H9 (cell line): Measurements from ENCODE around the gene TMEM147. TPM values are rescaled to one million over a fixed set of nuclear protein-coding genes. Genes with fewer than 3 reads are reported as not detected.

Source experiments
- DNase-seq: peaks from one replicate; pipeline ENCODE4 v3.0.0-alpha.2; 2017
- H2AFZ ChIP-seq: one replicate; pipeline ENCODE4 v1.6.1; 2013; ENCODE audit warnings: mild to moderate bottlenecking, low read length, control low read depth, moderate library complexity
- H2AK5ac ChIP-seq: 2 replicates; pipeline ENCODE4 v1.6.1; 2013; ENCODE audit warnings: low read length, control low read depth, mixed read lengths; ENCODE audit not compliant: insufficient read length
- H2BK120ac ChIP-seq: one replicate; pipeline ENCODE4 v1.6.1; 2013; ENCODE audit warnings: low read depth, mild to moderate bottlenecking, low read length, control low read depth, inconsistent platforms; ENCODE audit not compliant: poor library complexity, severe bottlenecking
- H2BK12ac ChIP-seq: 2 replicates; pipeline ENCODE4 v1.6.1; 2013; ENCODE audit warnings: low read length, control low read depth, mixed read lengths, low read depth; ENCODE audit not compliant: insufficient read length
- H2BK15ac ChIP-seq: 2 replicates; pipeline ENCODE4 v1.6.1; 2013; ENCODE audit warnings: low read depth, low read length, control low read depth
- H2BK20ac ChIP-seq: one replicate; pipeline ENCODE4 v1.6.1; 2013; ENCODE audit warnings: low read depth, mild to moderate bottlenecking, low read length, control low read depth, inconsistent platforms; ENCODE audit not compliant: poor library complexity, severe bottlenecking
- H2BK5ac ChIP-seq: 2 replicates; pipeline ENCODE4 v1.6.1; 2013; ENCODE audit warnings: low read length, control low read depth, mixed read lengths; ENCODE audit not compliant: insufficient read length
- H3K14ac ChIP-seq: 2 replicates; pipeline ENCODE4 v1.6.1; 2013; ENCODE audit warnings: low read length, control low read depth; ENCODE audit not compliant: insufficient read depth
- H3K18ac ChIP-seq: 2 replicates; pipeline ENCODE4 v1.6.1; 2013; ENCODE audit warnings: low read depth, mild to moderate bottlenecking, mixed read lengths, low read length, control low read depth; ENCODE audit not compliant: insufficient read length
- H3K23ac ChIP-seq: 2 replicates; pipeline ENCODE4 v1.6.1; 2013; ENCODE audit warnings: low read length, control low read depth, mixed read lengths, low read depth; ENCODE audit not compliant: insufficient read length
- H3K23me2 ChIP-seq: 2 replicates; pipeline ENCODE4 v1.6.1; 2013; ENCODE audit warnings: low read depth, mild to moderate bottlenecking, mixed read lengths, low read length, control low read depth; ENCODE audit not compliant: insufficient read length, poor library complexity, severe bottlenecking
- H3K27ac ChIP-seq: 2 replicates; pipeline ENCODE4 v1.5.1; 2013; ENCODE audit warnings: low read length, control low read depth, mixed read lengths, low read depth; ENCODE audit not compliant: insufficient read length
- H3K27me3 ChIP-seq: 2 replicates; pipeline ENCODE4 v1.6.1; 2013; ENCODE audit warnings: low read length, control low read depth, inconsistent platforms; ENCODE audit not compliant: insufficient read depth
- H3K4ac ChIP-seq: 2 replicates; pipeline ENCODE4 v1.6.1; 2013; ENCODE audit warnings: low read depth, mild to moderate bottlenecking, control low read depth, inconsistent platforms, low read length, moderate library complexity
- H3K4me1 ChIP-seq: 2 replicates; pipeline ENCODE4 v1.6.1; 2013; ENCODE audit warnings: low read length, control low read depth, inconsistent platforms; ENCODE audit not compliant: insufficient read depth
- H3K4me2 ChIP-seq: 2 replicates; pipeline ENCODE4 v1.6.1; 2013; ENCODE audit warnings: low read length, control low read depth, mixed read lengths; ENCODE audit not compliant: insufficient read length, insufficient read depth
- H3K56ac ChIP-seq: 2 replicates; pipeline ENCODE4 v1.6.1; 2013; ENCODE audit warnings: low read depth, mild to moderate bottlenecking, mixed read lengths, low read length, control low read depth; ENCODE audit not compliant: insufficient read length
- H3K79me1 ChIP-seq: 2 replicates; pipeline ENCODE4 v1.6.1; 2013; ENCODE audit warnings: low read depth, mild to moderate bottlenecking, moderate library complexity, low read length, control low read depth, inconsistent platforms; ENCODE audit not compliant: insufficient read depth, poor library complexity, severe bottlenecking
- H3K79me2 ChIP-seq: 2 replicates; pipeline ENCODE4 v1.6.1; 2013; ENCODE audit warnings: low read length, control low read depth, inconsistent platforms; ENCODE audit not compliant: insufficient read depth
- H3K9ac ChIP-seq: 2 replicates; pipeline ENCODE4 v1.6.1; 2013; ENCODE audit warnings: low read length, control low read depth, mixed read lengths; ENCODE audit not compliant: insufficient read length; ENCODE audit errors: extremely low read depth
- H3K9me3 ChIP-seq: one replicate; pipeline ENCODE4 v1.6.1; 2013; ENCODE audit warnings: low read depth, low read length, inconsistent platforms; ENCODE audit not compliant: control insufficient read depth
- H3T11ph ChIP-seq: one replicate; pipeline ENCODE4 v1.6.1; 2013; ENCODE audit warnings: mild to moderate bottlenecking, low read length, control low read depth, inconsistent platforms
- H4K20me1 ChIP-seq: one replicate; pipeline ENCODE4 v1.6.1; 2013; ENCODE audit not compliant: control insufficient read depth, insufficient read length, insufficient read depth
- H4K5ac ChIP-seq: 2 replicates; pipeline ENCODE4 v1.6.1; 2013; ENCODE audit warnings: low read depth, mild to moderate bottlenecking, mixed read lengths, low read length, control low read depth; ENCODE audit not compliant: insufficient read length
- H4K8ac ChIP-seq: replicated peaks from 2 replicates; pipeline ENCODE4 v1.6.1; 2013; ENCODE audit warnings: low read length, control low read depth, mixed read lengths, low read depth; ENCODE audit not compliant: insufficient read length
- H4K91ac ChIP-seq: 2 replicates; pipeline ENCODE4 v1.6.1; 2013; ENCODE audit warnings: low read depth, mild to moderate bottlenecking, moderate library complexity, mixed read lengths, low read length, control low read depth; ENCODE audit not compliant: insufficient read length
- H3K27ac Mint-ChIP-seq, 3 experiments: 2 replicates in 2 of 3; 3 replicates in 1 of 3; pipeline ENCODE4 v1.8.0; 2020 to 2021; ENCODE audit warnings: mixed read lengths in 3 of 3, mild to moderate bottlenecking in 1 of 3, moderate library complexity in 1 of 3
- H3K27me3 Mint-ChIP-seq: 2 replicates; pipeline ENCODE4 v1.8.0; 2021; ENCODE audit warnings: low read depth, mild to moderate bottlenecking, moderate library complexity, mixed read lengths
- H3K36me3 Mint-ChIP-seq, 3 experiments: 2 replicates in 2 of 3; 3 replicates in 1 of 3; pipeline ENCODE4 v1.8.0; 2020 to 2021; ENCODE audit warnings: low read depth in 3 of 3, mixed read lengths in 3 of 3; ENCODE audit not compliant: insufficient read depth in 1 of 3
- H3K4me1 Mint-ChIP-seq, 2 experiments: 2 replicates each; pipeline ENCODE4 v1.8.0; 2020; ENCODE audit warnings: mixed read lengths in 2 of 2
- H3K4me3 Mint-ChIP-seq, 2 experiments: 2 replicates in 1 of 2; 3 replicates in 1 of 2; pipeline ENCODE4 v1.8.0; 2020 to 2021; ENCODE audit warnings: mild to moderate bottlenecking in 2 of 2, mixed read lengths in 2 of 2, moderate library complexity in 1 of 2
- H3K9me3 Mint-ChIP-seq, 2 experiments: 2 replicates in 1 of 2; 3 replicates in 1 of 2; pipeline ENCODE4 v1.8.0; 2020; ENCODE audit warnings: mild to moderate bottlenecking in 2 of 2, mixed read lengths in 2 of 2, moderate library complexity in 1 of 2
- CTCF ChIP-seq: fragments of 200-600 bp; sonication (generic); conservative IDR thresholded peaks from 3 replicates; pipeline ENCODE4 v1.8.0; 2021; ENCODE audit warnings: antibody characterized with exemption, mild to moderate bottlenecking
- WGBS: extraction: QIAGEN DNeasy Blood & Tissue Kit; methylation state at CpG from one replicate; pipeline ENCODE4 v1.1.7; 2013; ENCODE audit warnings: missing lambda C conversion rate, low lambda C conversion rate, mixed read lengths; ENCODE audit not compliant: insufficient read length; ENCODE audit errors: extremely low coverage; 5-methylcytosine and 5-hydroxymethylcytosine counted together
- total RNA-seq: library from RNA; stranded (reverse); gene quantifications from 2 replicates; pipeline ENCODE4 v1.2.1, GENCODE V29; 2021

The TMEM147 gene
- total RNA-seq, 1 experiment from 2014 or later = 125 TPM

DNA sequence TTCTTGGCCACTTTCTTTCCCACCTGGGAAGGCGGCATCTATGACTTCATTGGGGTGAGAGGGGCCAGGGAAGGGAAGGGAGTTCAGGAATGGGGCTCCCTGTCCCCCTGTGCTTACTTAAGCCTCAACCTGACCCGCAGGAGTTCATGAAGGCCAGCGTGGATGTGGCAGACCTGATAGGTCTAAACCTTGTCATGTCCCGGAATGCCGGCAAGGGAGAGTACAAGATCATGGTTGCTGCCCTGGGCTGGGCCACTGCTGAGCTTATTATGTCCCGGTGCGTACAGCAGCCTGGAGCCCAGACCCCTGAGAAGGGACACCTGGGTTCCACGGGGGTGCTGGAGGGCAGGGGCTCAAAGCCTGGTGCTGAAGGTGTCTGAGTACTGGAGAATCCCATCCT lies 1.1 kb downstream of the TMEM147 start:
- H3K27ac ChIP-seq = no peak overlapping the region
- H2BK15ac ChIP-seq = no peak overlapping the region
- no peak overlapping the region for H3K23ac ChIP-seq
- H3K4me2 ChIP-seq = peak overlapping the region; percentile 90
- no peak overlapping the region for H2AK5ac ChIP-seq
- H4K20me1 ChIP-seq = no peaks in the 10 kb centered on the region
- Mint-ChIP-seq H3K4me1 (peaks cover 24 to 28% of the 10 kb centered on the region in 2 experiments), H3K9me3 (no peaks in the 10 kb centered on the region), H3K27ac (peak overlapping the region in 1 of 3 experiments; percentile 77; a peak in 1 of 7 replicates), H3K27me3 (no peaks in the 10 kb centered on the region), H3K36me3 (peaks cover 14 to 63% (median 41%) of the 10 kb centered on the region in 3 experiments; a peak in 6 of 7 replicates), H3K4me3 (peak overlapping the region; percentile 95 to 97)
- no peak overlapping the region for H3K18ac ChIP-seq
- no peak overlapping the region for H2BK12ac ChIP-seq
- peaks cover 6% of the 10 kb centered on the region; the same call in 1 of the 2 replicates for H3K4me1 ChIP-seq
- H4K5ac ChIP-seq = no peak overlapping the region
- no peak overlapping the region for H2BK5ac ChIP-seq
- peaks cover 5% of the 10 kb centered on the region; the same call in 1 of the 2 replicates for H3K79me2 ChIP-seq
- H3K14ac ChIP-seq = no peak overlapping the region
- H3K79me1 ChIP-seq = no peaks in the 10 kb centered on the region
- no peak overlapping the region for H4K8ac ChIP-seq
- no peak for DNase-seq
- peaks cover 13% of the 10 kb centered on the region for H3K23me2 ChIP-seq
- peak overlapping the region; percentile 12 for H3K9ac ChIP-seq
- H2BK120ac ChIP-seq = no peak overlapping the region
- H4K91ac ChIP-seq = no peak overlapping the region
- H3K9me3 ChIP-seq = no peaks in the 10 kb centered on the region
- H3T11ph ChIP-seq = no peak overlapping the region
- H2AFZ ChIP-seq = no peak overlapping the region
- no peak overlapping the region for H3K56ac ChIP-seq
- no peak for TF ChIP-seq CTCF
- WGBS = no CpG with 5 or more reads among the region's 8 CpGs
- no peaks in the 10 kb centered on the region for H3K27me3 ChIP-seq
- H2BK20ac ChIP-seq = no peak overlapping the region
- H3K4ac ChIP-seq = no peak overlapping the region
